Measurements from ENCODE around the gene ALKBH7.
"Not testable (repeated sequence)": the region's sequence is repeated elsewhere in the genome, so short reads cannot be mapped to it uniquely, and the experiment has no call there.

Gene ALKBH7, protein sequence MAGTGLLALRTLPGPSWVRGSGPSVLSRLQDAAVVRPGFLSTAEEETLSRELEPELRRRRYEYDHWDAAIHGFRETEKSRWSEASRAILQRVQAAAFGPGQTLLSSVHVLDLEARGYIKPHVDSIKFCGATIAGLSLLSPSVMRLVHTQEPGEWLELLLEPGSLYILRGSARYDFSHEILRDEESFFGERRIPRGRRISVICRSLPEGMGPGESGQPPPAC

DNA sequence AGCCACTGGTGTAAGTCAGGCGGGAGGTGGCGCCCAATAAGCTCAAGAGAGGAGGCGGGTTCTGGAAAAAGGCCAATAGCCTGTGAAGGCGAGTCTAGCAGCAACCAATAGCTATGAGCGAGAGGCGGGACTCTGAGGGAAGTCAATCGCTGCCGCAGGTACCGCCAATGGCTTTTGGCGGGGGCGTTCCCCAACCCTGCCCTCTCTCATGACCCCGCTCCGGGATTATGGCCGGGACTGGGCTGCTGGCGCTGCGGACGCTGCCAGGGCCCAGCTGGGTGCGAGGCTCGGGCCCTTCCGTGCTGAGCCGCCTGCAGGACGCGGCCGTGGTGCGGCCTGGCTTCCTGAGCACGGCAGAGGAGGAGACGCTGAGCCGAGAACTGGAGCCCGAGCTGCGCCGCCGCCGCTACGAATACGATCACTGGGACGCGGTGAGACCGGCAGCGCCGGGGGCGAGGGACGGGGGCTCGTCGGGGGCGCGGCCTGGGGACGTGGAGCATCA, at the start of gene ALKBH7:
TSS of gene ALKBH7 (plus strand) at position 201 of the 502 bp plus-strand sequence. CDS start at position 228, 27 bp downstream.
- peak; percentile 99 for DNase-seq

DNA sequence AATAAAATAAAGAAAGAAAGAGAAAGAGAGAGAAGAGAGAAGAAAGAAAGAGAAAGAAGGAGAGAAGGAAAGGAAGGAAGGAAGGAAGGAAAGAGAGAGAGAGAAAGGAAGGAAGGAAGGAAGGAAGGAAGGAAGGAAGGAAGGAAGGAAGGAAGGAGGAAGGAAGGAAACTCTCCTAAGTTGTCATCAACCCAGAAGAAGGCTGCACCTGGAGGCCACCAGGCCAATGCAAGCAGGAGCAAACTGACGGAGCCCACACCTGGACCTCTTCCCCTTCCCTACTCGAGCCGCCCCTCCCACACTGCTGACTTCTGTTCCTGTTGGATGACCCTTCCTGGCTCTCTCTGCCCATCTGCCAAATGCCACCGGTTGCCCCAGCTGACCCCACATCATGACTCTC, 47.8 kb upstream of the ALKBH7 start:
- no peak for DNase-seq

DNA sequence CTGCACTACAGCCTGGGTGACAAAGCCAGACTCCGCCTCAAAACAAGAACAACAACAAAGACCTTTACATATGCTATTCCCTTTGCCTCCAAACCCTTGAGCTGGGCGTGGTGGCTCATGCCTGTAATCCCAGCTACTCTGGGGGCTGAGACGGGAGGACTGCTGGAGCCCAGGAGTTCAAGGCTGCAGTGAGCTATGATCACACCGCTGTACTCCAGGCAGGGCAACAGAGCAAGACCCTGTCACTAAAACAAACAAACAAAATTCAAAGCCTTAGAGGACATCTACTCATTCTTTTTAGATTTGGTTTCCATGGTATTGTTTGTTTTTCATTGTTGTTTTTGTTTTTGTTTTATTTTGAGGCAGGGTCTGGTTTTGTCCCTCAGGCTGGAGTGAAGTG, 47.0 kb upstream of the ALKBH7 start:
- DNase-seq, result no peak

DNA sequence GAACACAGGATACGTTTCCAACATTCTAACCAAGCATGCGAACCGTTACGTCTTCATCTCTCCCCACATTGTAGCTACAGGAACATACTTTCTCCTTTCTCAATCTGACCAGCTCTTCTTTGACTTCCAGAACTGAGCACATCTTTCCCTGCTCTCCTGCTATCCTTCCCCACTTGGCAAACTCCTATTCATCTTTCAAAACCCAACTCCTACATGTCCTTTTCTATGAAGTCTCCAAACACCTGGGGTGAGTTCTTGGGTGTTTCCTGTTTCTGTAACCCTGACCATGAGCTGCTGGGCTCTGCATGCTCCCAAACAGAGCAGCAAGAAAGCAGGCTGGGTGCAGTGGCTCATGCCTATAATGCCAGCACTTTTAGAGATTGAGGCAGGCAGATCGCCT, 45.8 kb upstream of the ALKBH7 start:
- no peak for DNase-seq

DNA sequence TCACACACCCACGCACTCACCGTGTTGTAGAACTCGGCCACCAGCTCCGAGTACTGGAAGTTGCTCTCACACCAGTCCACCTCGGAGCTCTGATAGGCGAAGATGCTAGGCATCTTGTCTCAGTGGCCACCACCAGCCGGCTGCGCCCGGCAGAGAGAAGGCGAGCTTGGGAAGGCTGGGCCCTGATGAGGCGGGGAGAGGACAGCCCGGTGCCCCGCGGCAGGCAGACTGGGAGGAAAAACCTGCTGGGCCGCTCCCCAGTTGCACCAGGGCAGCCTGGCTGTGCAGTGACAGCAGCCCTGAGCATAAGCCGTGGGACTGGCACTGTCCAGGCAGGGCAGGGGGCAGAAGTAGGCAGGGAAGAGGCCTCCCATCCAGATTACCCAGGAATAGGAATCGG, 39.2 kb upstream of the ALKBH7 start, which contains the start of gene ACER1:
TSS of gene ACER1 (minus strand) at position 174 of the 400 bp plus-strand sequence. CDS start at position 113, 61 bp downstream.
- no peak for DNase-seq

DNA sequence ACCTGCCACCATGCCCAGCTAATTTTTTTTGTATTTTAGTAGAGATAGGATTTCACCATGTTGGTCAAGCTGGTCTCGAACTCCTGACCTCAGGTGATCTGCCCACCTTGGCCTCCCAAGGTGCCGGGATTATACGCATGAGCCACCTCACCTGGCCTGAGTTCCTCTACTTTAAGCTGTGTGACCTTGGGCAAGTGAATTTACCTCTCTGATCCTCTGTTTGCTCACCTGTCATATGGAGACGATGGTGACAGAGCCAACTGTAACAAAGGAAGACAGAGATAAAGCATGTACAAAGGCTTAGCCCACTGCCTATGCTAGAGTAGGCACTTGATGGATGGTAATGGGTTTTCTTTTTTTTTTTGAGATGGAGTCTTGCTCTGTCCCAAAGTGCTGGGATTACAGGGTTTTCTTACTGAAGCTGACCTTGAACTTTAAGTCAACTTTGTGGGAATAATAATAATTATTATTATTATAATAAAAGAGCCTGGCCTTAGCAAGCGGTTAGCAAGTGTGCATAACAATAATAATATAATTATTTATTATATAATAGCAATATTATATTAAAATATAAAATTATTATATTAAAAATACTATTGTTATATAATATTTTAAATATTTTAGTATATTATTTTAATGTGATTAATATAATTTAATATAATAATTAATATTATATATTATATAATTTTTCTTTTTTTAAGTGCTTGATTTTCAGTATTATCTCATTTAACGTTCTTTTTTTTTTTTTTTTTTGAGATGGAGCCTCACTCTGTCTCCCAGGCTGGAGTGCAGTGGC, 37.9 kb upstream of the ALKBH7 start:
- DNase-seq, result no peak

DNA sequence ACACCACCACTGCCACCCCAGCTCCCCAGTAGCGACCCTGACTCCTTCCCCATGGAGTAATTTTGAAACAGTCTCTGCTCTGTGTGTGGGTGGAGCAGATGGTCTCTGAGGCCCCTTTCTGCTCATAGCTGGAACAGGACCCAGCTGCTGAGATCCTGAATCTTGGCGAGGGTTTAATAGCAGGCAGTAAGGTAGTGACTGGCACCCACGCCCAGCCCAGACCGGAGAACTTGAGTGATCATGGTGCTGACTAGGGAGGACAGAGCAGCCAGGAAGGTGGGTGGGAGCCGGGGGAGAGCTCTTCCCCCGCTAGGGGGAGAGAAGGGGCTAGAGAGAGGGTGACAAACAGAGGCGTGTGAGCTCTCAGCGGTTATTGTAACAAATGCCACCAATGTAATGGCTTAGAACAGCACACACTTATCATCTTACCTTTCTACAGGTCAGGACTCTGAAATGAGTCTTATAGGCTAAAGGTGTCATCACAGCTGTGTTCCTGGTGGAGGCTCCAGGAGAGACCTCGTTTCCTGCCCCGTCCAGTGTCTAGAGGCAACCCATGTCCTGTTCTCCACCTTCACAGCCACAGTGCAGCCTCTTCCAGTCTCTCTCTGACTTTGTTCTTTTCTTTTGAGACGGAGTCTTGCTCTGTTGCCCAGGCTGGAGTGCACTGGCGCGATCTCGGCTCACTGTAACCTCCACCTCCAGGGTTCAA, 31.9 kb upstream of the ALKBH7 start:
- DNase-seq, result no peak

DNA sequence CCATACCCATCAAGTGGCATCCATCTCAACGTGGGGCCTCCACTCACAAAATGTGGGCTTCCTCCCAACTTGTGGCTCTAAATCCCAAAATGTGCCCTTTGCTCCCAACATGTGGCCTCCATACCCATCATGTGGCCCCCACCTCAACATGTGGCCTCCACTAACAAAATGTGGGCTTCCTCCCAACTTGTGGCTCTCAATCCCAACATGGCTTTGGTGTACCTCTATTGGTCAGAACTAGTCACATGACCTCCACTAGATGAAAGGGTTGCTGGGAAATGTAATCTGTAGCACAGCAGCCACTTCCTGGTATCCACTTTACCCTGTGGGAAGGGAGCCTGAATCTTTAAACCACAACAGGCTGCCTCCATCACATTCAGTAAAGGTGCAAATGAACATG, 29.1 kb upstream of the ALKBH7 start:
- DNase-seq, result no peak

DNA sequence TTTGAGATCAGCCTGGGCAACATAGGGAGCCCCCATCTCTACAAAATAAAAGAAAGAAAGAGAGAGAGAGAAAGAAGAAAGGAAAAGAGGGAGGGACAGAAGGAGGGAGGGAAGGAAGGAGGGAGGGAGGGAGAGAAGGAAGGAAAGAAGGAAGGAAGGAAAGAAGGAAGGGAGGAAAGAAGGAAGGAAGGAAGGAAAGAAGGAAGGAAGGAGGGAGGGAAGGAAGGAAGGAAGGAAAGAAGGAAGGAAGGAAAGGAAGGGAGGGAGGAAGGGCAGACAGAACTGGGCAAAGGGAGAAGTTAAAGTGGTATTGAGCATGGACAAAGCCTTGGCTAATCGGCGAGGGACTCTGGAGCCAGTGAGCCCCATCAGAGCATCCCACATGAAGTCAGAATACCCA, 23.3 kb upstream of the ALKBH7 start:
- DNase-seq, result not testable (repeated sequence)

DNA sequence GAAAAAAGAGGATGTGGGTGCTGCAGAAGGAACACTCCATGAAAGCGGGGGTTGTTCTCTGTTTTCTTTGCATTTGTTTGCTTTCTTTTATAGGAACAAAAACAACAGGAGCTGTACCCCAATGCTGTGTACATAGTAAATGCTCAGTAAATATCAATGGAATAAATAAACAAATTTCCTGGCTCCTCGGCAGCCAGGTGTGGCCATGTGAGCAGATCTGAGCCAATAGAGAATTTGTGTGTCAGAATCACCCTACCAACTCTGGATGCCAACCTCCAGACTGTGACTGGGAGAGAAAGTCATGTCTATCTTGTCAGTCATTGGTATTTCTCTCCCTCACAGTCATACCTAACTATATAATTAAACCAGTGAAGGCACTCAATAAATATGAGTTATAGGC, 21.9 kb upstream of the ALKBH7 start:
- DNase-seq, result no peak

DNA sequence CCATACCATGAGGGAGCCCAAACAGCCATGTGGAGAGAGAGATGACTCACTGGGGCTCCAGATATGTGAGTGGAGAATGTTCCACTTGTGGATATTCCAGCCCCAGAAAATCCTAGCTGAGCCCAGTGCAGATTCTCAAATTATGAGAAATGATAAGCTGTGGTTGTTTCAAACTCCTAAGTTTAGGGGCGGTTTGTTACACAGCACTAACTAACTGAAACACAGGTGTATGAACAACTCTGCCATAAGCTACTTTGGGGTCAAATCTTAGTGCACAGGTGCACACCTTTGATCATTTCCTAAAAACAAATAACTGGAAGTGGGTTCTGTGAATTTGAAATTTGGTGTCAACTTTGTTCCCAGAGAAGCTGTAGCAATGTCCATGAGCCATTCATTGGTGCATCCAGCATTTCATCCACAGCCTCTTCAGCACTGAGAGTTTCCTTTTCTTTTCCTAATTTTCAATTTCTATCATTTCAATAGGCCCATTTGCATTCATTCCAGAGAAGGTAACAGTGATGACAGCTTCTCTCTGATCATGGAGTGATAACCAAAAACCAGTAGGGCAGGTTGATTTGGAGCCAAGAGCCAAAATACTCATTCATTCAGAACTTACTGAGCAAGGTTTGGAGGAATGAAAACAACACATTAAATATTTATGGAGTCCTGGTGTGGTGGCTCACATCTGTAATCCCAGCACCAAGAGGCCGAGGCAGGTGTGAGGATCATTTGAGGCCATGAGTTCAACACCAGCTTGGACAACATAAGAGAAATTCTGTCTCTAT, 20.0 kb upstream of the ALKBH7 start:
- DNase-seq, result no peak

DNA sequence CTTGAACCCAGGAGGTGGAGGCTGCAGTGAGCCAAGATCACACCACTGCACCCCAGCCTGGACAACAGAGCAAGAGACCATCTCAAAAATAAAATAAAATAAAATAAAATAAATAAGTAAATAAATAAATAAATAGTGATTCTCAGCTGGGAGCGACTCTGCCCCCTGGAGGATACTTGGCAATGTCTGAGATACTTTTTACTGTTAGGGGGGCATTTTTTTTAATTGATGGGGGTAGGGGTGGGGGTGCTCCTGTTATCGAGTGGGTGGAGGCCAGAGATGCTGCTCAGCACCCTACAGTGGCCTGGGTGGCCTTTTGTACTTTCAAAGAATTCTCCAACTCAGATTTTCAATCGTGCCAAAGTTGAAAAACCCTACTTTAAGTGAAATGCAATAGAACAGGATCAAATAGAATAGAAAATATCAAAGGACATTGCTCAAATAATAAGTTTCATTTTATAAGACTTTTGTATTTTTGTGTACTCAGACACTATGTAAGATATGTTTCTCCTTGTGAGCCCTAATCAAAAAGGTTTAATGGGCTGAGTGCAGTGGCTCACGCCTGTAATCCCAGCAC, 18.4 kb upstream of the ALKBH7 start:
- no peak for DNase-seq

DNA sequence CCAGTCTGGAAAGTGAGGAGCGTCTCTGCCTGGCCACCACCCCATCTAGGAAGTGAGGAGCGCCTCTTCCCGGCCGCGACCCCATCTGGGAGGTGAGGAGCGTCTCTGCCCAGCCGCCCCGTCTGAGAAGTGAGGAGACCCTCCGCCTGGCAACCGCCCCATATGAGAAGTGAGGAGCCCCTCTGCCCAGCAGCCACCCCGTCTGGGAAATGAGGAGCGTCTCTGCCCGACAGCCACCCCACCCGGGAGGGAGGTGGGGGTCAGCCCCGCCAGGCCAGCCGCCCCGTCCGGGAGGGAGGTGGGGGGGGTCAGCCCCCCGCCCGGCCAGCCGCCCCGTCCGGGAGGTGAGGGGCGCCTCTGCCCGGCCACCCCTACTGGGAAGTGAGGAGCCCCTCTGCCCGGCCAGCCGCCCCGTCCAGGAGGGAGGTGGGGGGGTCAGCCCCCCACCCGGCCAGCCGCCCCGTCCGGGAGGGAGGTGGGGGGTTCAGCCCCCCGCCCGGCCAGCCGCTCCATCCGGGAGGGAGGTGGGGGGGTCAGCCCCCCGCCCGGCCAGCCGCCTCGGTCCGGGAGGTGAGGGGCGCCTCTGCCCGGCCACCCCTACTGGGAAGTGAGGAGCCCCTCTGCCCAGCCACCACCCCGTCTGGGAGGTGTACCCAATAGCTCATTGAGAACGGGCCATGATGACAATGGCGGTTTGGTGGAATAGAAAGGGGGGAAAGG, 17.1 kb upstream of the ALKBH7 start:
- DNase-seq, result not testable (repeated sequence)

DNA sequence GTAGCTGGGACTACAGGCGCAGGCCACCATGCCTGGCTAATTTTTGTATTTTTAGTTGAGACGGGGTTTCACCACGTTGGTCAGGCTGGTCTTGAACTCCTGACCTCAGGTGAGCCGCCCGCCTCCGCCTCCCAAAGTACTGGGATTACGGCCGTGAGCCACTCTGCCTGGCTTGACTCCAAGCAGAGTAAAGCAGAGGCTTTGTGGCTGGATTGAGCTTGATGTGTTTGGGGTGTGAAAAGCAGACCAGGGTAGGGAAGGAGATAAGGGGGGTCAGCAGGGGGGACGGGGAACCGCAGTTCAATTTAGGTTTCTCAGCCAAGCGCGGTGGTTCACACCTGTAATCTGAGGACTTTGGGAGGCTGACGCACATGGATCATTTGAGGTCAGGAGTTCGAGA, 15.4 kb upstream of the ALKBH7 start:
- DNase-seq, result no peak

DNA sequence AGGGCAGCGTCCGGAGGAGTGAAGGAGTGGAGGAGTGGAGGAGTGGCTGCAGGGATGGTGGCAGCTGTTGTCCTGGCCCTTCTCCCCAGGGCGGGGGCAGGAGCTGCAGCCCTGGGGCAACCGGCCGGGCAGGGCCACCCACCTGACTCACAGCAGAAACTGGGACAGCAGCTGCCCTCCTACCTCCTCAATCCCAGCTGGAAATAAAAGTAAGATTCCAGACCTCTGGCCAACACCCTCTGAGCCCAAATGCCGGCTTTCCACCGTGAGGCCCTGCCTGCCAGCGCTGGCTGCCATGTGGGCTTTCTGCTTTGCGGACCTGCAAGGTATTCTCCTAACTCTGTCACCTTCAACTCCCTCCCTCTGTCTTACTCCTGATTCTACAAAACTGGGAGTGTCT, 14.6 kb upstream of the ALKBH7 start:
- no peak for DNase-seq

DNA sequence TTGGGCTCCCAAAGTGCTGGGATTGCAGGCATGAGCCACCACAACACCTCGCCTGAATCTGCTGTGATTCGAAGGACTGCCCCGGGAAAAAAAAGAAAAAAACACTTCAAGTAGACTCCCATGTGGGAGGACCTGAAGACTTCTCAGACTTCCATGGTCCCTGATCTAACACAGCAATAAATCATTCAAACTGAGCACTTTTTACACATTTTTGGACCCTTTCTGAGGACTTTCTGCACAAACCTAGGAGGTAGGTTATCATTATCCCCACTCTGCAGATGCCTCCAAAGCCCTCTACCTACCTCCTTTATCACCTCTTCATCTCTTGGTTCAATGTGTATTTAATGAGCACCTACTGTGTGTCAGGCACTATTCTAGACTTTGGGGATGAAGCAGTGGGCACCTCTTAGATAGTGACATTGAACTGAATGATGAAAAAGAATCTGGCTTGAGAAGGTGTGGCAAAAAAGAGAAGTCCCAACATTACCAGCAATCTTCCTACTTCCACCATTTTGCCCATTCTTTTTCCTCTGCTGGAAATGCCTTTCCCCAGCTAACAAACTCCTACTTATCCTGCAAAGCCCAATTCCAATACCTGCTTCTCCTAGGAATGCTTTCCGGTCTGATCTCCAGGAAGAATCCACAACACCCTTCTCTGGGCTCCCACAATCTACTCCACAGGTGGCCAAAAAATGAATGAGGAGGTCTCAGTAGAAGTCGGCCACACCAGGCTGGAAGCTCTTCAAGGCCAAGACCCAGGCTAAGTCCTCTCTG, 12.8 kb upstream of the ALKBH7 start:
- no peak for DNase-seq

DNA sequence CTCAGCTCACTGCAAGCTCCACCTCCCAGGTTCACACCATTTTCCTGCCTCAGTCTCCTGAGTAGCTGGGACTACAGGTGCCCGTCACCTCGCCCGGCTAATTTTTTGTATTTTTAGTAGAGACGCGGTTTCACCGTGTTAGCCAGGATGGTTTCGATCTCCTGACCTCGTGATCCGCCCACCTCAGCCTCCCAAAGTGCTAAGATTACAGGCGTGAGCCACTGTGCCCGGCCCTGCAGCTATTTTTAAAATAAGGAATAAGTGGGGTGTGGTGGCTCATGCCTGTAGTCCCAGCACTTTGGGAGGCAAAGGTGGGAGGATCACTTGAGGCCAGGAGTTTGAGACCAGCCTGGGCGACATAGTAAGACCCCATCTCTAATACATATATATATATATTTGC, 12.1 kb upstream of the ALKBH7 start:
- DNase-seq, result not testable (repeated sequence)

DNA sequence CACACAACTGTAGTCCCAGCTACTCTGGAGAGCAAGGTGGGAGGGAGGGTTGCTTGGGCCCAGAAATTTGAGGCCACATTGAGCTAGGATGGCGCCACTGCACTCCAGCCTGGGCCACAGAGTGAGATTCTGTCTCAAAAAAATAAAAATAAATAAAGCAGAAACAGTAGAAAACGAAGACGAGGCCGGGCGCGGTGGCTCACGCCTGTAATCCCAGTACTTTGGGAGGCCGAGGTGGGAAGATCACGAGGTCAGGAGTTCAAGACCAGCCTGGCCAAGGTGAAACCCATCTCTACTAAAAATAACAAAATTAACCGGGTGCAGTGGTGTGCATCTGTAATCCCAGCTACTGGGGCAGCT, 11.8 kb upstream of the ALKBH7 start:
- DNase-seq, result not testable (repeated sequence)

DNA sequence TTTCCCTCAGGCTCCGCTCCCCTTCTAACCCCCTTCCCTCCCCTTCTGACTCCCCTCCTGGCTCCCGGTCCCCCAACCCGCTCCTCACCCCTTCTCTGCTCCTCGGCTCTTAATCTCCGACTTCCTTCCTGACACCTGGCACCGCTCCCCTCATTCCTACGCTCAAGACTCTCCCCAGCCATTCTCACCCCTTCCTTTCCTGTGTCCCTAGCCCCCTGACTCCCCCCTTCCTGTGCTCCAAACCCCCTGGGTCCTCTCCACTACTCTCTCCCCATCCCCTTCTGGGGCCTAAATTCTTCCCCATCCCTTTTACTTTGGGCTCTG, 10.6 kb upstream of the ALKBH7 start:
- DNase-seq, result no peak

DNA sequence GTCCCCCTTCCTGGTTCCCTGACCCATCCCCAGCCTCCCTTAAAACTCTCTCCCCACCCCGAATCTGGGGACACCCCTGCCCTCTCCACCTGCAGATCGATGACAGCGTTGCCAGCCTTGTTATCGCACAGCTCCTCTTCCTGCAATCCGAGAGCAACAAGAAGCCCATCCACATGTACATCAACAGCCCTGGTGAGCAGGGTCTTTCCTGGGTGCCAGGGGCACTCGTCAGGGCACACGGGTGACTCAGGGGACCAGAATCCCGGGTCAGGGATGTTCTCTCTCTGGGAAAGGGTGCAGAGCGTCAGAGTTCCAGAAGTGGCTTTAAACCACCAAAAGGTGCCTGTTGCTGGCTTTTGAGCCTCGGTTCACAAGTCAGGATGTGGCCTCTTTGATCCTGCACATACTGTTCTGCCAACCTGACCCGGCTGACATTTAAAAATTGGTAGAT, 10.2 kb upstream of the ALKBH7 start:
- DNase-seq, result peak; percentile 66

DNA sequence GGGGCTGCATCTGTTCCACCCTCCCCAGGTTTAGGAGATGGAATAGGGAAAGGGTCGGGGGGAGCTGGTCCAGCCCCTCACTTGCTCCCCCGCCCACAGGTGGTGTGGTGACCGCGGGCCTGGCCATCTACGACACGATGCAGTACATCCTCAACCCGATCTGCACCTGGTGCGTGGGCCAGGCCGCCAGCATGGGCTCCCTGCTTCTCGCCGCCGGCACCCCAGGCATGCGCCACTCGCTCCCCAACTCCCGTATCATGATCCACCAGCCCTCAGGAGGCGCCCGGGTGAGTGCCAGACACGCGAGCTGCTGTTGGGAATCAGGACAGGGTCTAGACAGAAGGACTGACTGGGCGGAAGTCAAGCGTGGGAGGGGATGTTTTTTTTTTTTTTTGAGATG, 8.2 kb upstream of the ALKBH7 start:
- DNase-seq, result no peak
